ENCODE results near the gene SAG.

GRCh38 chr2:233380132-233380895, 72.7 kb downstream of the SAG start:
- no peak for TF ChIP-seq YY1 (IDR thresholded peaks at IDR 0.05; ENCODE audit: insufficient read depth, insufficient replicate concordance, low read depth, low read length)
- TF ChIP-seq CEBPB (IDR thresholded peaks at IDR 0.05; ENCODE audit: borderline replicate concordance, low read depth, low read length): no peak
- TF ChIP-seq PATZ1 (CRISPR knock-in tag; IDR thresholded peaks at IDR 0.05): no peak
- no peak for TF ChIP-seq ZNF207 (IDR thresholded peaks at IDR 0.05; ENCODE audit: borderline replicate concordance)
- no peak for TF ChIP-seq SMAD3 (CRISPR knock-in tag; IDR thresholded peaks at IDR 0.05)
